Coronary artery (tissue), 2 donors: ENCODE measurements around the gene RAD52.

Source experiments
- DNase-seq: peaks from one replicate; pipeline ENCODE4 v3.0.0-alpha.2; 2017; ENCODE audit warnings: low spot score
- H3K27ac ChIP-seq, 2 donors: fragments of 200-600 bp; sonication (generic); one replicate each; pipeline ENCODE4 v1.5.1; 2016 to 2019
- H3K4me3 ChIP-seq: fragments of 200-600 bp; sonication (generic); 2 replicates; pipeline ENCODE4 v1.5.1; 2016; ENCODE audit warnings: mild to moderate bottlenecking, moderate library complexity
- TF ChIP-seq, protein P1 (sequence below): fragments of 200-600 bp; sonication (generic); IDR thresholded peaks from one replicate; pipeline ENCODE4 v1.5.1; 2019; ENCODE audit warnings: antibody characterized with exemption

The RAD52 gene

DNA sequence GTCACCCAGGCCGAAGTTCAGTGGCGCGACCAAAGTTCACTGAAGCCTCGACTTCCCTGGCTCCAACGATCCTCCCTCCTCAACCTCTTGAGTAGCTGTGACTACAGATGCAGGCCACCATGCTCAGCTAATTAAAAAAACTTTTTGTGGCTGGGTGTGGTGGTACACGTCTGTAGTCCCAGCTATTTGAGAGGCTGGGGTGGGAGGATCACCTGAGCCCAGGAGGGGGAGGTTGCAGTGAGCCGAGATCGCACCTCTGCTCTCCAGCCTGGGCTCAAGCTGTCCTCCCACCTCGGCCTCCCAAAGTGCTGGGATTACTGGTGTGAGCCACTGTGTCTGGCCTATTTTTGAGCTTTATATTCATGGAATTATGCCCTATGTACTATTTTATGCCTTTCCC is 18.1 kb upstream of the RAD52 start:
- Histone ChIP-seq H3K27ac (no peak overlapping the region), H3K4me3 (no peak overlapping the region)
- TF ChIP-seq, protein P1, sequence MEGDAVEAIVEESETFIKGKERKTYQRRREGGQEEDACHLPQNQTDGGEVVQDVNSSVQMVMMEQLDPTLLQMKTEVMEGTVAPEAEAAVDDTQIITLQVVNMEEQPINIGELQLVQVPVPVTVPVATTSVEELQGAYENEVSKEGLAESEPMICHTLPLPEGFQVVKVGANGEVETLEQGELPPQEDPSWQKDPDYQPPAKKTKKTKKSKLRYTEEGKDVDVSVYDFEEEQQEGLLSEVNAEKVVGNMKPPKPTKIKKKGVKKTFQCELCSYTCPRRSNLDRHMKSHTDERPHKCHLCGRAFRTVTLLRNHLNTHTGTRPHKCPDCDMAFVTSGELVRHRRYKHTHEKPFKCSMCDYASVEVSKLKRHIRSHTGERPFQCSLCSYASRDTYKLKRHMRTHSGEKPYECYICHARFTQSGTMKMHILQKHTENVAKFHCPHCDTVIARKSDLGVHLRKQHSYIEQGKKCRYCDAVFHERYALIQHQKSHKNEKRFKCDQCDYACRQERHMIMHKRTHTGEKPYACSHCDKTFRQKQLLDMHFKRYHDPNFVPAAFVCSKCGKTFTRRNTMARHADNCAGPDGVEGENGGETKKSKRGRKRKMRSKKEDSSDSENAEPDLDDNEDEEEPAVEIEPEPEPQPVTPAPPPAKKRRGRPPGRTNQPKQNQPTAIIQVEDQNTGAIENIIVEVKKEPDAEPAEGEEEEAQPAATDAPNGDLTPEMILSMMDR, result no peak

DNA sequence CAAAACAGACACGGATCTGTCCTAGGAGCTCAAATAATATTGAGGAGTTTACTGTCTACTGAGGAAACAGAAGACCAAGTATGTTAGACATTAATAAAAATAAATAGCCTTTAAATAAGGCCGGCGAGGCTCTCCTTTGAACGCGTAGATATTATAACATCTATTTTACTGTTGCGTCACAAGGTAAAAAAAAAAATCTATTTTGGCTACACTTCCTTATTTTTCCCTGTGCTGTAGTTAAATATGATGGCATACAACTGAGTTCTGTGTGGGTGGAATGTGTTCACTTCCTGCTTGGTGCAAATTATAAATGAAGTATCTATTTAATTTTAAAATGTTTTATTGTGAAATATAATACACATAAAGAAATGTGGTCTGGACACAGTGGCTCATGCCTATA is 17.2 kb upstream of the RAD52 start:
- Histone ChIP-seq H3K27ac (no peak overlapping the region), H3K4me3 (no peak overlapping the region)
- no peak for DNase-seq
- TF ChIP-seq, protein P1, result no peak

More for the DNA sequence above, 18.1 kb upstream of the RAD52 start:
- DNase-seq, result no peak

DNA sequence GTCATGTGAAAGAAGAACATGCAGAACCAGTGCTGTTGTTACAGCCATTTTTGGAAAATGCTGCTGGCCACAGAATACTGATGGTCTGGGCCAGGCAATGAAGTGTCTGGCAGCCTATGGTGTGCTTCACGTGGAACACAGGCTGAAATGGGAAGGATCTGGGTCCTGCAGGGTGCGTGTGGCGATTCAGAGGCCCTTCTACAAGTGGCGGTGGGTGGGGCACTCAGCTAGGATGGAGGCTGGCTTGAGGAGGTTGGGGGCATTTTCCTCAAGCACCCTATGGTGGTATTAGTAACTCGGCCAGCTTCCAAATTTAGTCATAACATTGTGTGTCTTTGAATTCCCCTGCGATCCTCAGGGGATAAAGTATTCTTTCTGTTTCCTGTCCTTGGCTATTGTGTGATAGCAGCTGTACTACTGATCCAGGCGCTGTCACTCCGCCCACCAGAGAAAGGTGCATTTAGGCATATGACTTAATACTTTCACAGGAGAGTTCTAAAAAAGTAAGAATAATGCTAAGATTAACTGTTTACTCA is 9.2 kb upstream of the RAD52 start:
- TF ChIP-seq, protein P1, result no peak
- no peak overlapping the region for H3K27ac ChIP-seq
- no peak for DNase-seq
- no peak overlapping the region for H3K4me3 ChIP-seq

DNA sequence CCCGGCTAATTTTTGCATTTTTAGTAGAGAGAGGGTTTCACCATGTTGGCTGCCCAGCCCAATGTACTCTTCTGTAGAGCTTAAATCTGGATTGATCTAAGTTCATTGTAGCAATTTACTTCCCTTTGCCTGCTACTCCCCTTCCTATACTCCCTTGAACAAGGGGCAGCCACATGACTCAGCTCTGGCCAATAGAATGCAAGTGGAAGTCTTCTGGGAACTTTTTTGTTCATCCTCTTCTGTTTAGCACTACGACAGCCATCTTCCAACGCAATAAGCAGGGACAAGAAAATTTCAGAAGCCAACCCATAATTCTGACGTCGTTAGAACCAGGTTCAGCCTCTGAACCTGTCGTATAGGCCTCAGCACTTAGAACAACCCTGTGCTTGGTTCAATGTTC is 6.4 kb upstream of the RAD52 start:
- no peak overlapping the region for H3K27ac ChIP-seq
- no peak for DNase-seq
- H3K4me3 ChIP-seq, result no peak overlapping the region
- TF ChIP-seq, protein P1, result no peak

DNA sequence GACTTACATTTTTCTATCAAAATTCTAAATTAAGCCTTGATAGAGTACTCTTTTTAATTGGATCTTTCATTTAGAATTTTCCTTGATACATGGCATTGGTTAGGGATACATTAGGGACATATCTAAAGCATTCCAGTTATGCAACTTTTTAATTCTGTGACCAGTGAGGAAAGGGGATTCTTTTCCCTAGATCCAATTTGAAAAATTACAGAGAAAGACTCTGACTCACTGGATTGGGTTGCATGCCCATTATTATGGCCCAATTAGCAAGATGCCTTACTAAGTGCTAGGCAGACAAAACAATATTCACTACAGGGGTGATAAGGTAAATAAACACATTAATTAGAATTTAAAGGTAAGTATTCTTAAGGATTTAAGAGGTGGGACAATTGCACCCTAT is 5.2 kb upstream of the RAD52 start:
- Histone ChIP-seq H3K4me3 (no peak overlapping the region), H3K27ac (no peak overlapping the region)
- TF ChIP-seq, protein P1, result no peak
- DNase-seq, result no peak

DNA sequence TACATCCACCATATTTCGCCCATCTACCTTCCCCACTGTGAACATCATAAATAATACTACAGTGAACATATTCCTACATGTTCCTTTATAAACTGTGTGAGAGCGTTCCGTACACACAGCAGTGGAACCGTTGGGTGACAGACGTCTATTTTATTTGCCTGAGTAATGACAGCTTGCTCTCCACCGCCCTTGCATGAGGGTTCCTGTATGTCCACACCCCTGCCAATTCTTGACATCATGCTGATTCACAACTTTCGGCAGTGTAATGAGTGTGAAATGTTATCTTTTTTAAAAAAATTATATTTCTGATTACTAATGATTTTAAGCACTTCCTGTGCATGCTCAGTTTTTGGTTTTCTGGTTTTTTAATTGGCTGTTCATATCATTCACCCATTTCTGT is 4.3 kb upstream of the RAD52 start:
- H3K27ac ChIP-seq, result no peak overlapping the region
- TF ChIP-seq, protein P1, result no peak

DNA sequence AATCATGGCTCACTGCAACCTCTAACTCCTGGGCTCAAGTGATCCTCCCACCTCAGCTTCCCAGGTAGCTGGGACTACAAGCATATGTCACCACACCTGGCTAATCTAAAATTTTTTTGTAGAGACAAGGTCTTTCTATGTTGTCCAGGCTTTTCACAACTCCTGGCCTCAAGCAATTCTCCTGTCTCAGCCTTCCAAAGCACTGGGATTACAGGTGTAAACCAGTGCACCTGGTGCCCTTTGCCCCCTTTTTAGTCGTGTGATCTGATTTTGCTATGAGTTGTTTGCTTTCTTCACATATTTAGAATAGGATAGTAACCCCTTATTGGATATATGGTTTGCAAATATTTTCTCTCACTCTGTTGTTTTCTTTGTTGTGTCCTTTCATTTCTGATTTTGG is 1.7 kb upstream of the RAD52 start:
- Histone ChIP-seq H3K4me3 (no peak overlapping the region), H3K27ac (no peak overlapping the region)
- DNase-seq, result no peak
- TF ChIP-seq, protein P1, result no peak

More for the DNA sequence above, 4.3 kb upstream of the RAD52 start:
- DNase-seq, result no peak
- no peak overlapping the region for H3K4me3 ChIP-seq
